ENCODE results near the gene IFI6.

DNA sequence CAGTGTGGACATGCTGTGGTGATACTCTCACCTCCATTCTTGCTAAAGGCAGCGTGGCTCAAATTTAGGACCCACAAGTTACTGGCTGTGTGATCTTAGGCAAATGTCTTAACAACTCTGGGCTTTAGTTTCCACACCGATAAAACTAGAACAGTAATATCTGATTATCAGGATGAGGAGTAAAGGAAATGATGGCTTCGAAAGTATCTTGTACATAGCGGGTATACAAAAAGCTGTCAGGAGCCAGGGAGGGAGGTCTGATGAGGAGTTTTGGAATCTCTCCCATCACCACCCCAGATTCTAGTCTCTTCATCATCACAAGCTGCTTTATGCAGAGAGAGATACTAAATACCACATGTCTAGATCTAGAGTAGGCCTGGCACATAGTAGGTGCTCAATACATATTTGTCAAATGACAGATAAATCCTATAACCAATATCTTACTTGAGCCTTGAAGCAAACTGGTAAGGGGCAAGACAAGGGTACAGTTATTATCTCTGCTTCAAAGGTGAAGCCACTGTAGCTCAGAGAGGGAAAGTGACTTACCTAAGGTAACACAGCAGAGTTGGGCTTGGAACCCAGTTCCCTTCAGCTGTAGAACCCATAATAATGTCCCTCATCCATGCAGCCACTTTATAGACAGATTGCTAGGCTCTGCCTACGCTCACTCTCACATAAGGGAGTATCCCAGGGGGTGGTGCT, 27.5 kb downstream of the IFI6 start:
- TF ChIP-seq CTCF (IDR thresholded peaks at IDR 0.05; ENCODE audit: control extremely low read depth in 1 of 3, insufficient read depth in 1 of 3, low read depth in 1 of 3, low read length in 3 of 3) (no peak), POLR2A (IDR thresholded peaks at IDR 0.05; ENCODE audit: control extremely low read depth in 1 of 2, low read depth in 2 of 2, low read length in 2 of 2) (no peak), RAD21 (IDR thresholded peaks at IDR 0.05 in 1 of 2, conservative IDR thresholded peaks at IDR 0.05 in 1 of 2; ENCODE audit: low read depth in 2 of 2, low read length in 2 of 2) (no peak), CEBPB (IDR thresholded peaks at IDR 0.05; ENCODE audit: low read depth, low read length) (no peak), EZH2 (IDR thresholded peaks at IDR 0.05; ENCODE audit: low read depth, low read length, severe bottlenecking) (no peak), RNF2 (IDR thresholded peaks at IDR 0.05; ENCODE audit: borderline replicate concordance, low read depth, low read length, missing control alignments, poor library complexity, severe bottlenecking) (no peak), EP300 (IDR thresholded peaks at IDR 0.05; ENCODE audit: borderline replicate concordance in 1 of 2, low read depth in 2 of 2, low read length in 2 of 2) (no peak)
- TF ChIP-seq, protein P1, sequence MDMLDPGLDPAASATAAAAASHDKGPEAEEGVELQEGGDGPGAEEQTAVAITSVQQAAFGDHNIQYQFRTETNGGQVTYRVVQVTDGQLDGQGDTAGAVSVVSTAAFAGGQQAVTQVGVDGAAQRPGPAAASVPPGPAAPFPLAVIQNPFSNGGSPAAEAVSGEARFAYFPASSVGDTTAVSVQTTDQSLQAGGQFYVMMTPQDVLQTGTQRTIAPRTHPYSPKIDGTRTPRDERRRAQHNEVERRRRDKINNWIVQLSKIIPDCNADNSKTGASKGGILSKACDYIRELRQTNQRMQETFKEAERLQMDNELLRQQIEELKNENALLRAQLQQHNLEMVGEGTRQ (IDR thresholded peaks at IDR 0.05; ENCODE audit: low read length): no peak
- TF ChIP-seq, protein P2, sequence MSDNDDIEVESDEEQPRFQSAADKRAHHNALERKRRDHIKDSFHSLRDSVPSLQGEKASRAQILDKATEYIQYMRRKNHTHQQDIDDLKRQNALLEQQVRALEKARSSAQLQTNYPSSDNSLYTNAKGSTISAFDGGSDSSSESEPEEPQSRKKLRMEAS (IDR thresholded peaks at IDR 0.05): no peak
- TF ChIP-seq, protein P3, sequence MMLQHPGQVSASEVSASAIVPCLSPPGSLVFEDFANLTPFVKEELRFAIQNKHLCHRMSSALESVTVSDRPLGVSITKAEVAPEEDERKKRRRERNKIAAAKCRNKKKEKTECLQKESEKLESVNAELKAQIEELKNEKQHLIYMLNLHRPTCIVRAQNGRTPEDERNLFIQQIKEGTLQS (IDR thresholded peaks at IDR 0.05; ENCODE audit: insufficient read depth, low read depth, low read length): no peak

Data from H1 (cell line).